CD4-positive, CD25-positive, alpha-beta regulatory T cell (primary cell): Measurements from ENCODE around the gene ALG8. TPM values are rescaled to one million over a fixed set of nuclear protein-coding genes. Genes with fewer than 3 reads are reported as not detected.
A peak's percentile ranks its signal among the peaks of the same experiment; 100 is the strongest.

Experiments
- ATAC-seq, 2 donors: fragments of 150-1000 bp; cut with Tn5 transposase; one replicate each; pipeline ENCODE4 v1.10.0; 2021; ENCODE audit warnings: low read depth in 2 of 2, moderate number of reproducible peaks in 2 of 2, moderate library complexity in 1 of 2
- DNase-seq, 3 donors: peaks; one replicate each; pipeline versions ENCODE4 v3.0.0 to v3.0.0-alpha.2; 2012 to 2022; ENCODE audit warnings: mixed read lengths in 1 of 3
- H3K27ac ChIP-seq: one replicate; pipeline ENCODE4 v1.7.0; 2013; ENCODE audit warnings: mild to moderate bottlenecking, low read length; ENCODE audit not compliant: insufficient read depth, poor library complexity, severe bottlenecking
- H3K27me3 ChIP-seq: one replicate; pipeline ENCODE4 v1.7.0; 2013; ENCODE audit warnings: low read length; ENCODE audit not compliant: control insufficient read depth, insufficient read depth
- H3K36me3 ChIP-seq: one replicate; pipeline ENCODE4 v1.7.0; 2013; ENCODE audit warnings: mild to moderate bottlenecking, low read length, moderate library complexity; ENCODE audit not compliant: control insufficient read depth, insufficient read depth
- H3K4me1 ChIP-seq: 2 replicates; pipeline ENCODE4 v1.7.0; 2013; ENCODE audit warnings: mild to moderate bottlenecking, low read length; ENCODE audit not compliant: insufficient read depth, control insufficient read depth, poor library complexity, severe bottlenecking
- H3K4me3 ChIP-seq: one replicate; pipeline ENCODE4 v1.7.0; 2013; ENCODE audit warnings: low read depth, mild to moderate bottlenecking, low read length, moderate library complexity
- H3K9me3 ChIP-seq, 2 experiments: 1 replicate in 1 of 2; 2 replicates in 1 of 2; pipeline ENCODE4 v1.7.0; 2013; ENCODE audit warnings: low read length in 2 of 2, mild to moderate bottlenecking in 1 of 2, moderate library complexity in 1 of 2; ENCODE audit not compliant: control insufficient read depth in 2 of 2
- H3K27ac Mint-ChIP-seq, 3 donors: one replicate each; pipeline ENCODE4 v1.8.0; 2020 to 2022; ENCODE audit warnings: mild to moderate bottlenecking in 3 of 3, mixed read lengths in 3 of 3, moderate library complexity in 2 of 3
- H3K27me3 Mint-ChIP-seq: one replicate; pipeline ENCODE4 v1.8.0; 2022; ENCODE audit warnings: mild to moderate bottlenecking, mixed read lengths
- H3K36me3 Mint-ChIP-seq: one replicate; pipeline ENCODE4 v1.8.0; 2020; ENCODE audit warnings: mixed read lengths
- H3K4me1 Mint-ChIP-seq, 4 donors: one replicate each; pipeline ENCODE4 v1.8.0; 2020 to 2022; ENCODE audit warnings: mixed read lengths in 4 of 4, mild to moderate bottlenecking in 1 of 4
- H3K4me3 Mint-ChIP-seq, 4 donors: one replicate each; pipeline ENCODE4 v1.8.0; 2020 to 2022; ENCODE audit warnings: mild to moderate bottlenecking in 4 of 4, mixed read lengths in 4 of 4, moderate library complexity in 3 of 4
- H3K9me3 Mint-ChIP-seq, 7 donors: one replicate each; pipeline ENCODE4 v1.8.0; 2020 to 2022; ENCODE audit warnings: mixed read lengths in 7 of 7, mild to moderate bottlenecking in 3 of 7, moderate library complexity in 2 of 7
- polyA plus RNA-seq, 4 donors: library from polyadenylated mRNA; unstranded; fragments of 300-500 nt; fragmentation: Illumina TruSeq; gene quantifications; one replicate each; pipeline ENCODE4 v1.2.3, GENCODE V29; 2021
- total RNA-seq: library from RNA; stranded (reverse); gene quantifications from one replicate; pipeline ENCODE4 v1.2.3, GENCODE V29; 2022

Gene ALG8
- total and polyA plus RNA-seq, 5 donors from 2014 or later = 20.6 to 56.3 (median 54.2) TPM

GRCh38 chr11:78072455-78072854 is 67.0 kb downstream of the ALG8 start:
- Histone ChIP-seq H3K27me3 (no peaks in the 10 kb centered on the region), H3K9me3 (no peaks in the 10 kb centered on the region), H3K36me3 (peaks cover 42% of the 10 kb centered on the region), H3K4me3 (no peak overlapping the region), H3K4me1 (peaks cover 12% of the 10 kb centered on the region), H3K27ac (no peak overlapping the region)
- Mint-ChIP-seq H3K9me3 (no peaks in the 10 kb centered on the region), H3K27me3 (no peaks in the 10 kb centered on the region), H3K36me3 (peaks cover 35% of the 10 kb centered on the region), H3K4me1 (peaks cover 5 to 42% (median 32%) of the 10 kb centered on the region in 4 donors), H3K4me3 (peak overlapping the region in 1 of 4 donors; percentile 59), H3K27ac (peak overlapping the region in 1 of 3 donors; percentile 60)
- no peak for ATAC-seq
- no peak for DNase-seq

DNA sequence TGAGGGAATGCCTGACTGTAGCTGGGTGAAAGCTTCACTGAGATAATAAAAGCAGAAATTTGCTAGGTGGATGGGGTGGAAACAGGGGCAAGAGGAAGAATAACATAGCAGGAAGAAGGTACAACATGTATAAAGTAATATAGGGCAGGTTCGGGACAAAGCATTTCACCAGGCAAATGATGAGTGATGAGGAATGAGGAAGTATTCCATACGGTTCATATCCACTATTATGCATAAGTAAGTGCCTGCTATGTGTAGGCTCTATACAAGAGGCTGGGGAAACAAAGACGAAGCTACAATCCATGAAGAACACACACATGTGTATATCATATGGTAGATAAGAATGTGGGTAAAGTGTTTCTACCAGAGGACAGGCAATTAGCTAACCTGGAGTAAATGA is 67.7 kb downstream of the ALG8 start:
- Histone ChIP-seq H3K4me3 (no peak overlapping the region), H3K36me3 (peaks cover 44% of the 10 kb centered on the region), H3K9me3 (no peaks in the 10 kb centered on the region), H3K4me1 (peaks cover 5% of the 10 kb centered on the region), H3K27me3 (no peaks in the 10 kb centered on the region), H3K27ac (no peak overlapping the region)
- peak overlapping the region in 1 of 4 donors; percentile 10 for H3K4me3 Mint-ChIP-seq
- peak overlapping the region in 1 of 3 donors; percentile 48 for H3K27ac Mint-ChIP-seq
- ATAC-seq (no peak), DNase-seq (no peak)
- no peaks in the 10 kb centered on the region for H3K27me3 Mint-ChIP-seq
- H3K36me3 Mint-ChIP-seq = peaks cover 38% of the 10 kb centered on the region
- H3K4me1 Mint-ChIP-seq = peaks cover 5 to 37% (median 28%) of the 10 kb centered on the region in 4 donors
- no peaks in the 10 kb centered on the region for H3K9me3 Mint-ChIP-seq

DNA sequence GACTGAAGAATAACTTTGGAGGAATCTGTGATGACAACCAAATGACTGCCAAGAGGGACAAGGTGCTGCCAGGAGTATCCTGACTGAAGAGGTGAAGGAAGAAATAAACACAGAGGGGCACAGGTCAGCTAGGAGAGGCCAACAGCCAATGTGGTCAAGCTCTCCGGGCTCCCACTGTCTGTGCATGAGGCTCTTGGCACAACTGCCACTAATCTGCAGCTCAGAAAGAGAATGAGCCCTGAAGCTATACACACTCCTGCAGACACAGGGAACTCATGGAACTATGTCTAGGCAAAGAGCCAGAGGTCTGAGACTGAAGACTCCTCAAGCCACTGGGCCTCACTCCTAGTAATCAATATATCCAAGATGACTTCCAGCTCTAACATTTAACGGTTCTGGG is 68.8 kb downstream of the ALG8 start:
- H3K4me1 Mint-ChIP-seq = peaks cover 5 to 26% (median 20%) of the 10 kb centered on the region in 4 donors
- ATAC-seq = no peak
- no peak overlapping the region for H3K27ac Mint-ChIP-seq
- no peaks in the 10 kb centered on the region for H3K27me3 Mint-ChIP-seq
- no peaks in the 10 kb centered on the region for H3K9me3 Mint-ChIP-seq
- no peak overlapping the region for H3K4me3 Mint-ChIP-seq
- H3K27ac ChIP-seq = no peak overlapping the region
- DNase-seq = no peak
- H3K36me3 ChIP-seq = peaks cover 44% of the 10 kb centered on the region
- no peak overlapping the region for H3K4me3 ChIP-seq
- H3K36me3 Mint-ChIP-seq = peaks cover 38% of the 10 kb centered on the region
- H3K4me1 ChIP-seq = no peaks in the 10 kb centered on the region
- no peaks in the 10 kb centered on the region for H3K27me3 ChIP-seq
- no peaks in the 10 kb centered on the region for H3K9me3 ChIP-seq

DNA sequence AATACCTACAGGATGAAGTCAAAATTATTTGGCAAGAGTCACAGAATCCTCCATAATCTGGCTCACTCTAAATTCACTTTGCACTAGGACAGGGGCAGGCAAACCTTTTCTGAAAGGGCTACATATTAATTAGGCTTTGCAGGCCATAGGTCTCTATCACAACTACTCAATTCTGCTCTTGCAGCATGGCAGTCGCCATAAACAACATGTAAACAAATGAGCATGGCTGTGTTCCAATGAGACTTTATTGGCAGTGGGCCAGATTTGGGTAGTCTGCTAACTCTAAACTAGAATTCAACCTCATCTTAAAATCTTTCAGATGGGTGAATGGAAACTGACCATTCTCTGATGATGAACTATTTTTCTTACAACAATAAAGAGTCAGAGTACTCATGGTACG is 70.0 kb downstream of the ALG8 start:
- Mint-ChIP-seq H3K27me3 (no peaks in the 10 kb centered on the region), H3K4me3 (no peak overlapping the region), H3K27ac (no peak overlapping the region), H3K4me1 (peaks cover 5 to 16% (median 11%) of the 10 kb centered on the region in 4 donors), H3K9me3 (no peaks in the 10 kb centered on the region), H3K36me3 (peaks cover 38% of the 10 kb centered on the region)
- peaks cover 44% of the 10 kb centered on the region for H3K36me3 ChIP-seq
- H3K4me3 ChIP-seq = no peak overlapping the region
- ATAC-seq (no peak), DNase-seq (no peak)
- no peak overlapping the region for H3K27ac ChIP-seq
- H3K9me3 ChIP-seq = no peaks in the 10 kb centered on the region
- H3K4me1 ChIP-seq = no peaks in the 10 kb centered on the region
- H3K27me3 ChIP-seq = no peaks in the 10 kb centered on the region

- H3K4me3 ChIP-seq = no peak overlapping the region
- Mint-ChIP-seq H3K4me1 (peaks cover 5 to 9% (median 9%) of the 10 kb centered on the region in 4 donors), H3K27ac (no peak overlapping the region), H3K9me3 (no peaks in the 10 kb centered on the region), H3K4me3 (no peak overlapping the region), H3K36me3 (peaks cover 38% of the 10 kb centered on the region), H3K27me3 (no peaks in the 10 kb centered on the region)
- no peaks in the 10 kb centered on the region for H3K4me1 ChIP-seq
- no peak for ATAC-seq
- H3K9me3 ChIP-seq = no peaks in the 10 kb centered on the region
- H3K36me3 ChIP-seq = peaks cover 44% of the 10 kb centered on the region
- DNase-seq = no peak
- no peaks in the 10 kb centered on the region for H3K27me3 ChIP-seq
- H3K27ac ChIP-seq = no peak overlapping the region
Observed at GRCh38 chr11:78067704-78068103, 71.7 kb downstream of the ALG8 start.

- H3K36me3 ChIP-seq = peaks cover 34% of the 10 kb centered on the region
- DNase-seq = no peak
- Mint-ChIP-seq H3K4me3 (no peak overlapping the region), H3K27ac (no peak overlapping the region), H3K27me3 (no peaks in the 10 kb centered on the region), H3K36me3 (peaks cover 29% of the 10 kb centered on the region), H3K4me1 (peaks cover under 1 to 5% (median 2%) of the 10 kb centered on the region in 4 donors), H3K9me3 (no peaks in the 10 kb centered on the region)
- H3K27ac ChIP-seq = no peak overlapping the region
- ATAC-seq = no peak
- H3K4me1 ChIP-seq = no peaks in the 10 kb centered on the region
- H3K4me3 ChIP-seq = no peak overlapping the region
- no peaks in the 10 kb centered on the region for H3K9me3 ChIP-seq
- no peaks in the 10 kb centered on the region for H3K27me3 ChIP-seq
Observed at GRCh38 chr11:78066471-78066870, 73.0 kb downstream of the ALG8 start.

DNA sequence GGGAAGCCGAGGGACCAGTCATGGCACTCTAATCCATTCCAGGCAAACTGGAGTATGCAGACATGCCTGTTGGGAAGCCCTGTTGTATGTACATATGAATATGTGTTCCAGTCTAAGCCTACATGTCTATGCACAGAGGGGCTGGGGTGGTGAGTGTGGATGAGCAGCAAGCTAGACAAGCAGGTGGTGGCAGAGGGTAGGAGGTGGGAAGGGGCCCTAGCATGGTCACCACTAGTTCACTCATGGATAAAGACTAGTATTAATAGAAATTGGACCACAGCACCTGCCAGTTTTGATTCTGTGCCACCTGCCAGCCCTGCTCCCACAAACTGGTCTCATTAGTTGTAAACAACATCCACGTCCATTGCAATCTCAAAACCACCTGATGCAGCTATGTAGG is 74.2 kb downstream of the ALG8 start:
- DNase-seq = no peak
- Mint-ChIP-seq H3K27me3 (no peaks in the 10 kb centered on the region), H3K27ac (no peak overlapping the region), H3K4me3 (no peak overlapping the region), H3K9me3 (no peaks in the 10 kb centered on the region), H3K4me1 (peaks cover 0 to 5% (median 0%) of the 10 kb centered on the region in 4 donors), H3K36me3 (peaks cover 26% of the 10 kb centered on the region)
- H3K4me3 ChIP-seq = no peak overlapping the region
- H3K36me3 ChIP-seq = peaks cover 21% of the 10 kb centered on the region
- no peak for ATAC-seq
- no peak overlapping the region for H3K27ac ChIP-seq
- no peaks in the 10 kb centered on the region for H3K4me1 ChIP-seq
- no peaks in the 10 kb centered on the region for H3K27me3 ChIP-seq
- no peaks in the 10 kb centered on the region for H3K9me3 ChIP-seq

GRCh38 chr11:78063440-78064181 is 75.8 kb downstream of the ALG8 start, which contains the start of gene THRSP:
TSS of gene THRSP (plus strand) at chr11:78063861. CDS start at chr11:78063882, 21 bp downstream.
- no peaks in the 10 kb centered on the region for H3K4me1 ChIP-seq
- no peak for DNase-seq
- no peaks in the 10 kb centered on the region for H3K9me3 ChIP-seq
- H3K36me3 Mint-ChIP-seq = peaks cover 13% of the 10 kb centered on the region
- H3K27me3 Mint-ChIP-seq = no peaks in the 10 kb centered on the region
- no peak within 1 kb of the TSS for H3K4me3 Mint-ChIP-seq
- peaks cover 0 to 5% (median 0%) of the 10 kb centered on the region in 4 donors for H3K4me1 Mint-ChIP-seq
- no peaks in the 10 kb centered on the region for H3K9me3 Mint-ChIP-seq
- H3K27me3 ChIP-seq = no peaks in the 10 kb centered on the region
- H3K4me3 ChIP-seq = no peak within 1 kb of the TSS
- no peak for ATAC-seq
- H3K27ac Mint-ChIP-seq = peak within 1 kb of the TSS in 1 of 3 donors; percentile 33
- H3K27ac ChIP-seq = no peak within 1 kb of the TSS
- H3K36me3 ChIP-seq = peaks cover 7% of the 10 kb centered on the region
